Measurements from ENCODE around the gene CHDH. TPM values are rescaled to one million over a fixed set of nuclear protein-coding genes. Genes with fewer than 3 reads are reported as not detected.

Gene CHDH
- total RNA-seq, 1 donor from 2014 or later = 0.07 TPM

GRCh38 chr3:53808496-53808895, 37.7 kb downstream of the CHDH start:
- DNase-seq (ENCODE audit: low read depth, low spot score) = no peak

- DNase-seq (ENCODE audit: low read depth, low spot score) = no peak
Observed at GRCh38 chr3:53807117-53807810, 39.0 kb downstream of the CHDH start.

GRCh38 chr3:53806182-53807116, 39.8 kb downstream of the CHDH start:
- no peak for DNase-seq (ENCODE audit: low read depth, low spot score)

GRCh38 chr3:53805463-53806159, 40.6 kb downstream of the CHDH start:
- DNase-seq (ENCODE audit: low read depth, low spot score) = no peak

- no peak for DNase-seq (ENCODE audit: low read depth, low spot score)
Observed at GRCh38 chr3:53804697-53805462, 41.3 kb downstream of the CHDH start.

GRCh38 chr3:53803816-53804695, 42.2 kb downstream of the CHDH start:
- no peak for DNase-seq (ENCODE audit: low read depth, low spot score)

- DNase-seq (ENCODE audit: low read depth, low spot score) = no peak
Observed at GRCh38 chr3:53803124-53803815, 42.9 kb downstream of the CHDH start.

GRCh38 chr3:53802256-53802880, 43.9 kb downstream of the CHDH start:
- DNase-seq (ENCODE audit: low read depth, low spot score) = no peak

- DNase-seq (ENCODE audit: low read depth, low spot score) = no peak
Observed at GRCh38 chr3:53801319-53801718, 44.9 kb downstream of the CHDH start.

- no peak for DNase-seq (ENCODE audit: low read depth, low spot score)
Observed at GRCh38 chr3:53800041-53800906, 45.9 kb downstream of the CHDH start.

GRCh38 chr3:53799338-53799865, 46.8 kb downstream of the CHDH start:
- no peak for DNase-seq (ENCODE audit: low read depth, low spot score)

GRCh38 chr3:53798144-53798543, 48.1 kb downstream of the CHDH start:
- DNase-seq (ENCODE audit: low read depth, low spot score) = no peak

GRCh38 chr3:53795789-53796560, 50.2 kb downstream of the CHDH start:
- DNase-seq (ENCODE audit: low read depth, low spot score) = no peak

GRCh38 chr3:53795176-53795575, 51.0 kb downstream of the CHDH start:
- DNase-seq (ENCODE audit: low read depth, low spot score) = no peak

- DNase-seq (ENCODE audit: low read depth, low spot score) = no peak
Observed at GRCh38 chr3:53794597-53794996, 51.6 kb downstream of the CHDH start.

- DNase-seq (ENCODE audit: low read depth, low spot score) = no peak
Observed at GRCh38 chr3:53792866-53793265, 53.4 kb downstream of the CHDH start.

- no peak for DNase-seq (ENCODE audit: low read depth, low spot score)
Observed at GRCh38 chr3:53791317-53791716, 54.9 kb downstream of the CHDH start.

Measured in pulmonary artery endothelial cell (primary cell).